ENCODE measurements around the gene CCDC50. TPM values are rescaled to one million over a fixed set of nuclear protein-coding genes. Genes with fewer than 3 reads are reported as not detected.

CCDC50 gene
- total and polyA plus RNA-seq, 8 donors, result 17.6 to 226 (median 67.9) TPM

DNA sequence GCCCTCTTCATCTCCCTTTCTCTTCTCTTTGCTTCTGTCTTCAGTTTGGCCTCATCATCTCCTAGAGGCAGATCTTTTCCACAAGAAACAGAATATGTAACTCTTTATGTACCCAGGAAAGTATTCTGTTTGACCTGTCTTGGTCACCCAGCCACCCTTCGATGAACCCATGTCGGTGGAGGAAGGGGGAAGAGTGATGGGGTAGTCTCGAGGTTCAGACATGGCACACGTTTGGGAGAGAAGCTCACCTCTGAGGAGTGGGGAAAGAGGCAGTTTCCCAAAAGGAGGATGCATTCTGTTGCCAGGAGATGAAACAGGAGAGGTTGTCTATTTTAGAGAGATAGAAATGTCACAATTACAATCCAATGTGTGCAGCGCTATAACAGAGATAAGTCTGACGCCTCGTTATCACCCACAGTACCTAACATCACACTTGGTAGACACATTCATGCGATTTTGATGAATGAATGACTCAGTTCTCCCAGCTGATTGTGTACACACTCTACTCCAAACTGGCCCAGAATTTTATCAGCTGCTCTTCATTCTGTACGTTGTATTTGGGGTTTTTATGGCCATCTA, 722 bp upstream of the CCDC50 start:
- Histone ChIP-seq H3K27ac (peak overlapping the region in 4 of 5 donors; percentile 92 to 97 (median 94)), H3K27me3 (no peaks in the 10 kb centered on the region), H3K9me3 (no peaks in the 10 kb centered on the region), H3K4me3 (peak overlapping the region; percentile 62 to 96 (median 87)), H3K4me1 (peaks cover 18 to 42% (median 28%) of the 10 kb centered on the region in 4 donors), H3K36me3 (no peaks in the 10 kb centered on the region)
- peak in 1 of 2 donors; percentile 9 for DNase-seq
- intact Hi-C loops (cut with DNase I; ENCODE audit: low total_unique reads), result no loop called here
- TF ChIP-seq, protein P1, sequence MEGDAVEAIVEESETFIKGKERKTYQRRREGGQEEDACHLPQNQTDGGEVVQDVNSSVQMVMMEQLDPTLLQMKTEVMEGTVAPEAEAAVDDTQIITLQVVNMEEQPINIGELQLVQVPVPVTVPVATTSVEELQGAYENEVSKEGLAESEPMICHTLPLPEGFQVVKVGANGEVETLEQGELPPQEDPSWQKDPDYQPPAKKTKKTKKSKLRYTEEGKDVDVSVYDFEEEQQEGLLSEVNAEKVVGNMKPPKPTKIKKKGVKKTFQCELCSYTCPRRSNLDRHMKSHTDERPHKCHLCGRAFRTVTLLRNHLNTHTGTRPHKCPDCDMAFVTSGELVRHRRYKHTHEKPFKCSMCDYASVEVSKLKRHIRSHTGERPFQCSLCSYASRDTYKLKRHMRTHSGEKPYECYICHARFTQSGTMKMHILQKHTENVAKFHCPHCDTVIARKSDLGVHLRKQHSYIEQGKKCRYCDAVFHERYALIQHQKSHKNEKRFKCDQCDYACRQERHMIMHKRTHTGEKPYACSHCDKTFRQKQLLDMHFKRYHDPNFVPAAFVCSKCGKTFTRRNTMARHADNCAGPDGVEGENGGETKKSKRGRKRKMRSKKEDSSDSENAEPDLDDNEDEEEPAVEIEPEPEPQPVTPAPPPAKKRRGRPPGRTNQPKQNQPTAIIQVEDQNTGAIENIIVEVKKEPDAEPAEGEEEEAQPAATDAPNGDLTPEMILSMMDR (IDR thresholded peaks at IDR 0.05), result no peak
- TF ChIP-seq EP300 (IDR thresholded peaks at IDR 0.05) (no peak), POLR2A (IDR thresholded peaks at IDR 0.05) (no peak), POLR2AphosphoS5 (IDR thresholded peaks at IDR 0.05) (no peak)
- WGBS, 5 donors, result 51 to 60% (median 57%) methylated on average over 9 of the region's 9 CpGs

DNA sequence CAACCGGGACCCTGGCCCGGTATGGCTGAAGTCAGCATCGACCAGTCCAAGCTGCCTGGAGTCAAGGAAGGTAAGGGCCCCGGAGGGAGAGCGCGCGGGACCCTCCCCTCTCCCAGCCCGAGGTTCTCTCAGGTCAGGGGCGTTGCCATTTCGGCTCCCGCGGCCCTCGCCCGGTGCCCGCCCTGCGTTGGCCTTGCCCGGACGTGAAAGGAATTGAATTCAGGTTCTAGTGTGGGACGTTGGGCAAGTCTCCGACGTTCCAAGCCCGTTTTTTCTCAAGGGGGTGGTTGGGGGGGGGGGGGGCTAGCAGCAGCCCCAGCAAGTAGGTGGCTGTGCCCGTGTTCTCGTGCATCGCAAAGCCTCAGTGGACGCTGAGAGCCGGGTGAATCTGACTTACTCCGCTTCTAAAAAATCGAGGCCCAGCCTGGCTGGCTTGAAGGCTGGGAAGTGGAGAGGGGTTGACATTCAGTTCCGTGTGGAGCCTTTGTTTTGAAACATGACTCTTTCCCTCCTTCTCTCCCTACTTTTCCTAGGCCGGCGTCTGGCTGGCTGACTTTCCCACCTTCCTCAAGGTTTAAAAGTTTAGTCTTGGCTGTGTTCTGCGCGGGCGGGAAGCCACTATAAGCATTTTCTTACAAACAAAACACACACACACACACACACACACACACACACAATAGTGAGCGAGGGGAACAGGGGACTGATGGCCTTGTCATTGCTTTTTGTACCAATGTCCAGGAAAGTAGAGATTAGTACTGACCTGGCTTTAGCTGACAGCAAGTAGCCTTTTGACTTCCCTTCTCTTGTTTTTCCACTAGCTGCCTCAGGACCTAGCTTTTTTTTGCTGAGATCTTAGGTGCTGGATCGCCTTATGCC, 698 bp downstream of the CCDC50 start, which contains the start of gene UTS2B:
Gene UTS2B (minus strand): TSS at position 873 of the 876 bp plus-strand sequence. CDS start 48,337 bp downstream, outside the sequence.
- TF ChIP-seq EP300 (IDR thresholded peaks at IDR 0.05), result no peak
- TF ChIP-seq, protein P1 (IDR thresholded peaks at IDR 0.05), result no peak
- no peak for TF ChIP-seq POLR2AphosphoS5 (IDR thresholded peaks at IDR 0.05)
- no peak for TF ChIP-seq POLR2A (IDR thresholded peaks at IDR 0.05)
- no peaks in the 10 kb centered on the region for H3K27me3 ChIP-seq
- H3K4me3 ChIP-seq, result peak within 1 kb of the TSS; percentile 62 to 96 (median 87)
- H3K36me3 ChIP-seq, result no peaks in the 10 kb centered on the region
- no peaks in the 10 kb centered on the region for H3K9me3 ChIP-seq
- H3K27ac ChIP-seq, result peak within 1 kb of the TSS; percentile 92 to 97 (median 93)
- intact Hi-C loops (cut with DNase I; ENCODE audit: low total_unique reads), result no loop called here
- DNase-seq, result peak; percentile 54 to 77
- H3K4me1 ChIP-seq, result peaks cover 18 to 55% (median 36%) of the 10 kb centered on the region in 4 donors
- 1 to 7% (median 2%) methylated on average over 15 to 37 of the region's 37 CpGs for WGBS, 5 donors

DNA sequence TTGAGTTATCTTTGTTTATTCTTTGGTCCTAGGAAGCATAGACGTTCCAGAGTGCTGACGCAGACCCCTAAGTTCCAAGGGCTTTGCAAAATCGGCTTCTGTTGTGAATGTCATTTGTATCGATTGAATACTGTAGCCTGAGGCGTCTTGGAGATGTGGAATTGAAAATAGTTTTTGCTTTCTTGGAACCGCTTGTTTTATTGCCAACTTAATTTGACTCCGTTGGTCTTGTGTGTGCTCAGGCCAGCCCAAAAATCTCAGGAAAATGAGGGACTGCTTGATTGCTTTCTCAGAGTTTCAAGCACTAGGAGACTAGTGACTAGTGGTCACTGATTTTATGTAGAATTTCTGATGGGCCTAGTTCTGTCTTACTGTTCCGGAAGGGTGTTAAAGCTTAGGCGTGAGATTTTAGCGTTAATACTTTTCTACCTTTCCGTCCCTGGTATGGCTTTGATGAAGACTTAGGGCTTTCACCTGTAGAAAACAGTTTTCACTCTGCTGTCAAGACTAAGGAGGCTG, 1.4 kb downstream of the CCDC50 start:
- H3K27me3 ChIP-seq, result no peaks in the 10 kb centered on the region
- H3K9me3 ChIP-seq, result no peaks in the 10 kb centered on the region
- peak overlapping the region; percentile 62 to 96 (median 87) for H3K4me3 ChIP-seq
- intact Hi-C loops (cut with DNase I; ENCODE audit: low total_unique reads), result no loop called here
- WGBS, 5 donors, result 18 to 25% (median 23%) methylated on average over 11 of the region's 11 CpGs
- H3K4me1 ChIP-seq, result peaks cover 18 to 60% (median 40%) of the 10 kb centered on the region in 4 donors
- no peaks in the 10 kb centered on the region for H3K36me3 ChIP-seq
- H3K27ac ChIP-seq, result peak overlapping the region; percentile 92 to 97 (median 93)
- peak in 1 of 2 donors; percentile 41 for DNase-seq
- TF ChIP-seq, protein P1 (IDR thresholded peaks at IDR 0.05), result no peak
- TF ChIP-seq EP300 (IDR thresholded peaks at IDR 0.05) (no peak), POLR2AphosphoS5 (IDR thresholded peaks at IDR 0.05) (peak in 1 of 3 donors; percentile 26), POLR2A (IDR thresholded peaks at IDR 0.05) (no peak)

DNA sequence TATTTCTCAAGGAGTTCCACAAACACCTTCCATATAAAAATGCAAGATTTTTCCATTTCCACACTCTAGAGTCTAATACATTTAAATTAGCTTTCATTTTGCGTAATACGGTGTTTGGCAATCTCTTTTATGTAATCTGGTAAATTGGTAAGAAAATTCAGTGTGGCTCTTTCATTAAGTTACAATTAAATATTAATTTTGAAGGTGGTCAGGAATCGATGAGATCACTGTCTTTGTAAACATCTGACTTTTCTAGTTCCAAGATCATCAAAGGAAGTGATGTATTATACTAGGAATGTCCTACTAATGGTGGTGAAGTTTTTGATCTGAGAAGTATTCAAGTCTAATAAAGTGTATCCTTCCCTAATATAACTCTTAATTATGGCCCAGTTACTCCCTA, 2.2 kb downstream of the CCDC50 start:
- TF ChIP-seq POLR2A (IDR thresholded peaks at IDR 0.05) (no peak), POLR2AphosphoS5 (IDR thresholded peaks at IDR 0.05) (no peak), EP300 (IDR thresholded peaks at IDR 0.05) (no peak)
- TF ChIP-seq, protein P1 (IDR thresholded peaks at IDR 0.05), result no peak
- WGBS, 5 donors, result 71 to 79% (median 74%) methylated on average over 3 of the region's 3 CpGs
- H3K4me1 ChIP-seq, result peaks cover 18 to 68% (median 41%) of the 10 kb centered on the region in 4 donors
- peak overlapping the region; percentile 62 to 96 (median 87) for H3K4me3 ChIP-seq
- H3K27ac ChIP-seq, result peak overlapping the region in 4 of 5 donors; percentile 92 to 97 (median 94)
- no peaks in the 10 kb centered on the region for H3K9me3 ChIP-seq
- H3K36me3 ChIP-seq, result no peaks in the 10 kb centered on the region
- intact Hi-C loops (cut with DNase I; ENCODE audit: low total_unique reads), result no loop called here
- DNase-seq, result no peak
- H3K27me3 ChIP-seq, result no peaks in the 10 kb centered on the region

All from stomach (tissue), 9 donors.